GM08714 (cell line): ENCODE results near the gene USP54.
"Not testable (repeated sequence)": the region's sequence is repeated elsewhere in the genome, so short reads cannot be mapped to it uniquely, and the experiment has no call there.

ENCODE experiments used
- H3K4me3 ChIP-seq: fragments of 200-500 bp; sonication (Bioruptor generic); 2 replicates; pipeline ENCODE4 v1.5.1; 2014; ENCODE audit warnings: mild to moderate bottlenecking, low read length, inconsistent platforms
- ZNF274 ChIP-seq: IDR thresholded peaks from 2 replicates; pipeline ENCODE4 v1.6.1; 2012; ENCODE audit warnings: mild to moderate bottlenecking, low read depth, low read length

Gene USP54

GRCh38 chr10:73590881-73591799 is at the start of gene USP54:
Gene USP54, minus strand, starts transcription at chr10:73591342. Its CDS starts 15,684 bp downstream, at chr10:73575658.
- no peak within 1 kb of the TSS; the same call in 1 of the 2 replicates for H3K4me3 ChIP-seq

GRCh38 chr10:73639286-73639685 is 48.1 kb upstream of the USP54 start:
- no peak for TF ChIP-seq ZNF274
- H3K4me3 ChIP-seq, result no peak overlapping the region

More at GRCh38 chr10:73590881-73591799, at the start of gene USP54:
- TF ChIP-seq ZNF274, result no peak

- no peak for TF ChIP-seq ZNF274
- H3K4me3 ChIP-seq, result no peak overlapping the region
Observed at GRCh38 chr10:73635781-73636180, 44.6 kb upstream of the USP54 start.

- TF ChIP-seq ZNF274, result no peak
- H3K4me3 ChIP-seq, result no peak overlapping the region
Observed at GRCh38 chr10:73634421-73634820, 43.3 kb upstream of the USP54 start.

GRCh38 chr10:73629165-73629564 is 38.0 kb upstream of the USP54 start:
- TF ChIP-seq ZNF274, result no peak
- H3K4me3 ChIP-seq, result no peak overlapping the region

GRCh38 chr10:73628405-73628804 is 37.3 kb upstream of the USP54 start:
- no peak for TF ChIP-seq ZNF274
- no peak overlapping the region for H3K4me3 ChIP-seq

GRCh38 chr10:73627300-73627699 is 36.2 kb upstream of the USP54 start:
- no peak overlapping the region for H3K4me3 ChIP-seq
- no peak for TF ChIP-seq ZNF274

- TF ChIP-seq ZNF274, result no peak
- peak overlapping the region; percentile 98 for H3K4me3 ChIP-seq
Observed at GRCh38 chr10:73625884-73626752, 35.0 kb upstream of the USP54 start.

GRCh38 chr10:73625004-73625883 is 34.1 kb upstream of the USP54 start:
- peak overlapping the region; percentile 98 for H3K4me3 ChIP-seq
- no peak for TF ChIP-seq ZNF274

- TF ChIP-seq ZNF274, result no peak
- H3K4me3 ChIP-seq, result no peak overlapping the region
Observed at GRCh38 chr10:73623056-73623455, 31.9 kb upstream of the USP54 start.

- not testable (repeated sequence) for H3K4me3 ChIP-seq
Observed at GRCh38 chr10:73620974-73621373, 29.8 kb upstream of the USP54 start.

- not testable (repeated sequence) for H3K4me3 ChIP-seq
Observed at GRCh38 chr10:73617143-73617542, 26.0 kb upstream of the USP54 start.

GRCh38 chr10:73614720-73615119 is 23.6 kb upstream of the USP54 start:
- H3K4me3 ChIP-seq, result no peak overlapping the region
- TF ChIP-seq ZNF274, result no peak

GRCh38 chr10:73609116-73609515 is 18.0 kb upstream of the USP54 start:
- TF ChIP-seq ZNF274, result no peak
- H3K4me3 ChIP-seq, result no peak overlapping the region
